GM21390 (cell line): ENCODE measurements around the gene TMC4.

Experiments
- ATAC-seq: cut with Tn5 transposase; IDR thresholded peaks from one replicate; pipeline ENCODE4 v1.9.1; 2021; ENCODE audit not compliant: unreplicated experiment

The TMC4 gene

DNA sequence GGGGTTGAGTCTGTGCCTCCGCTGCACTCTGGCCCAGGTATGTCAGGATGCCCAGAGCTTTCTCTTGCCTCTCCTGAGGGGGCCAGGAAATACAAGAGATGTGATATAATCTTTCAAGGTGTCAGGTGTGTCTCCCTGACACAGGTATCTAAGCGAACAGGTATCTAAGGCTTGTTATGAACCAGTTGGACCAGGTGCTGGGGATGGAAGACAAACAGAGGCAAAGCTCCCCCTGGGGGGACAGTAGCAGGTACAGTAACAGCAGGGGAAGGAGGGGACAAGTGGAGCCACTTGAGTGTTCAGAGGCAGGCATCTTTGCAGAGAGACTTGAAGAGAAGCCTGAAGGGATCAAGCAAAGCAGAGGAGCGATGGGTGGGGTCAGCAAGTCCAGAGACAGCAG is 16.0 kb downstream of the TMC4 start:
- no peak for ATAC-seq

DNA sequence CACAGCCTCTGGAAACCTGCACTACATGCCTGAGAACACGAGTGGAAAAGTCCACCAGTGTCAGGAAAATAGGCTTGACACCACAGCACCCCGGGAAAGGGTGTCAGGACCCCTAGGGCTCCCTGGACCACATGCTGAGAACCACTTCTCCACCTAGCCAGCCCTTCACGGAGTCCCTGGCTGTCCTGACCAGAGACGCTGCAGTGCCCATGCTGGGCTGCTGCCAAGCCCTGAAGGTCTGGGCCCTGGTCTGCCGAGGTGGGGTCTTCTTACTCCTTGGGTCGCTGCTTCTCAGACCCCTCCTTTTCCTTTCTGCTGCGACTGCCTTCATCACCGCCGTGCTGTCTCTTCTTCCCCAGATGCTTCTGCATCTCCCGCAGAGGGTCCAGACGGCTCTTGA is 16.5 kb downstream of the TMC4 start:
- no peak for ATAC-seq

DNA sequence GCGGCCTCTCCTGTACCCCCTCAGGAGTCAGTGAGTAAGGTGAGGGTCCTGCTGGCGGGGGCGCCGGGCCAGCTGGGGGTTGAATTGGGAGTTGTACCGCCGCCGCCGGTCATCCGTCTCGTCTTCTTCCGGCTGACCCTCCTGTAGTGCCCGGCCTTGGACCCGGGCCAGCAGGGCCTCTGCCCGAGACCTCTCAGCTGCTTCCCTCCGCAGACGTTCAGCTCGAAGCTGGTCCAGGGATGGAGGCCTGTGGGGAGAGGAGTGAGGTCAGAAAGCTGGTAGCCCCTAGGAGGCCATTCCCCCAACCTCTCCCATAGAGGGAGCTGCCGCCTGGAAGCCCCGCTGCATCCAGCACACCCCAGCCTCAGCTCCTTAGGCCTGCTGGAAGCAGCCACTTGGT is 17.3 kb downstream of the TMC4 start:
- no peak for ATAC-seq

DNA sequence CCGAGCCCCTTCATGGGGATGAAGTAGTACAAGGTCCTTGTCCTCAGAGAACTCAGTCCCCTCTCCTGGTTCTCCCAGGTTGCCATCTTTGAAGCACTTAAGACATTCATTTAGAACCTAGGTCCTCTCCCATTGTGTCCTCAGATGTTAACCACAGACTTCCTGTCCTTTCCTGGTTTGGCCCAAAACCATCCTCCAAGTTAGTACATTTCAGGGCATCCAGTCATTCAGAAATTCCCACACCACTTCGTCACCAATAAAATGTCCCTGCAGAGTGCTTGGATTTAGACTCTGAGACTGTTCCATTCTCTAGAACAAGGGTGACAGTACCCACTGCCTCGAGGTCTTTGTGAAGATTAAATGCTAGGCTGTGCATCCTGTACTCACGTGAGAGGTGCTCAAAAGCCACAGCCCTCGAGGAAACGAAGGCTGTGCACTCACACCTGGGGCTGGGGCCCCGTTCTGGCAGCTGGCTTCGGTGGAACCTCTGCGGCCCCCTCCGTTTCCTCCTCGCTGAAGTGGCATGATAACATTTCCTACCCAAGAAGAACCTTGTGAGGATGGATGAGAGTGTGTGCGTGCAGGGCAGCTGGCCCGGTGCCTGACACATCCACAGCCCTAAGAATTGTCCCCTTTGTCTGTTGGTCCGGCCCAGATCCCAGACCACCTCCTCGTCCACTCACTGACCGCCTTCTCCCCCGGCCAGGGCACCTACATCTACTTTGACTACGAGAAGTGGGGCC is 18.2 kb downstream of the TMC4 start:
- ATAC-seq: no peak

DNA sequence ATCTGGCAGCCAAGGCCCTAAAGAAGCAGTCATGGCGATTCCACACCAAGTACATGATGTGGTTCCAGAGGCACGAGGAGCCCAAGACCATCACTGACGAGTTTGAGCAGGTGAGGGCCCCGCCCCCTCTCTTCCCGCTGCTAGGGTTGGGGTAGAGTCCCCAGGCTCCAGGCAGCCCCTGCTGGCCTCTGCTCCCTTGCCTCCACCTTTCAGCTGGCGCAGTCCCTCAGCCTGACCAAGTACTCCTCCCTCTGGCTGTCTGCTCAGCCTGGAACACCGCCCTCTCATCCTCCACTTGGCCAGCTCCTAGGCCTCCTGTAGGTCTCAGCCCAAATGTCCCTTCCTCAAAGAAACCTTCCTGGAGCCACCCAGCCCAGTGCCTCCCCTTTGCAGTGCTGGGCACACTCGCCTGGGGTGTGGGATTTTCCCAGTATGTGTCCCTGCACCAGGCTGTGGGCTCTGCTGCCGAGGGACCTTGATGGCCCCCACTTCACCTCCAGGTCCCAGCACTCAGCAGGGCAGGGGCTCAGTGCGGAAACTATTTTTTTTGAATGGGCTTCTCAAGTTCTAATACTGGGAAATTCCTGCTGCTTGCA is 19.1 kb downstream of the TMC4 start:
- no peak for ATAC-seq

DNA sequence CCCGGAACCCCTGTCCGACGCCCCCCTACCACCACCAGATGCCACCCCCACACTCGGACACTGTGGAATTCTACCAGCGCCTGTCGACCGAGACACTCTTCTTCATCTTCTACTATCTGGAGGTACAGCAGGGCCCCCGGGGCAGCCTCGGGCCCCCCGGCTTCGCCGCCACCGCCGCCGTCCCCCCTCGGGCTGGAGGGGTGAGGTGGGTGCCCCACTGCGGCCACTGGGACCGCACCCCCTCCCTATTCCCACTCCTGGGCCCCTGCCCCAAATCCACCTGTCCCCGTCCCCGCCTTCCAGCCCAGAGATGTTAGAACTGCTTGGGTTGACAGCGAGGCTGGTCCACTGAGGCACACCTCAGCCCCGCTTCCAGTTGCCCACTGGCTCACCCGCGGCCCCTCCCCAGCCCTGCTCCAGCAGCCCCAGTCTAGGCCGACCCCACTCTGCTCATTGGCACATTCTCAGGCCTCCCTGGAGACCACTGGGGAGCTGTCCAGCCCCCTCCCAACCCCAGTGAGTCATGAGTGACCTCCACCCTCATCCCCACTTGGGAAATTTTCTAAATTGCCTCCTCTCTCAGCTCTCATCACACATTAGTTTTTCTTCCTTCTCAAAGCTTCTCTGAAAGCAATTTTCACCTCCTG is 20.0 kb downstream of the TMC4 start:
- ATAC-seq: no peak

DNA sequence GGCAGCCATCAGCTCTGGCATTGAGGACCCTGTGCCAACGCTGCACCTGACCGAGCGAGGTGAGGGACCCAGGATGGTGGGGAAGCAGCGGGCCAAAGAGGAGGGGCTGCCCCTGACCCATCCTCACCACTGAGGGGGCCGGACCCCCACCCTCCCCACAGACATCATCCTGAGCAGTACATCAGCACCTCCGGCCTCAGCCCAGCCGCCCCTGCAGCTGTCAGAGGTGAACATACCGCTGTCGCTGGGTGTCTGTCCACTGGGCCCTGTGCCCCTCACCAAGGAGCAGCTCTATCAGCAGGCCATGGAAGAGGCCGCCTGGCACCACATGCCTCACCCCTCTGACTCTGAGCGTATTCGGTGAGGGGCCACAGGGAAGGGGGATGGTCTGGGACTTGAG is 20.7 kb downstream of the TMC4 start:
- ATAC-seq: no peak

DNA sequence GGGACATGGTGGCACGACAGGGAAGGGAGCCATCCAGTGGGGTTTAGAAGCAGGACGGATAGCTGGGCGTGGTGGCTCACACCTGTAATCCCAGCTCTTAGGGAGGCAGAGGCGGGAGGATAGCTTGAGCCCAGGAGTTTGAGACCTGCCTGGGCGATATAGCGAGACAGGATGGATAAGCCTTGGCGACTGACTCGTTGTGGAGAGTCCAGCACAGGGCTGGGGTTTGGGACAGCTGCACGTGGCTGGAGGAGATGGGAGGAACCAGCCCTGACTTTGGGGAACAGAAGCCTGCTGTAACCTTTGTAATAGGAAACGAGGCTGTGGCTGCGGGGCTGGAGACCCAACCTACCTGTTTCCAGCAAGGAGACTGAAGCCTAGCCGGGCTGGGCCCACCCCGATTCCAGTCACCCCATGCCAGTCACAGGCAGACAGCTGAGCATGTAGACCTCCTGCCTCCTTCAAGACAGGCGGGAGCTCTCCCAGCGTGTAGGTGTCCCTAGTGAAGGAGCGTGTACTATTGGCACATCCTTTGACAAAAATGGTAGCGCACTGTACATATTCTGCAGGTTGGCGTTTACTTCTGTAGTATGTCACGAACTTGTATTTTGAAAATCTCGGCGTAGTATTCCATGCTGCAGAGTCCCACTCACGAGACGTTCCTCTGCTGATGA is 21.5 kb downstream of the TMC4 start:
- no peak for ATAC-seq

DNA sequence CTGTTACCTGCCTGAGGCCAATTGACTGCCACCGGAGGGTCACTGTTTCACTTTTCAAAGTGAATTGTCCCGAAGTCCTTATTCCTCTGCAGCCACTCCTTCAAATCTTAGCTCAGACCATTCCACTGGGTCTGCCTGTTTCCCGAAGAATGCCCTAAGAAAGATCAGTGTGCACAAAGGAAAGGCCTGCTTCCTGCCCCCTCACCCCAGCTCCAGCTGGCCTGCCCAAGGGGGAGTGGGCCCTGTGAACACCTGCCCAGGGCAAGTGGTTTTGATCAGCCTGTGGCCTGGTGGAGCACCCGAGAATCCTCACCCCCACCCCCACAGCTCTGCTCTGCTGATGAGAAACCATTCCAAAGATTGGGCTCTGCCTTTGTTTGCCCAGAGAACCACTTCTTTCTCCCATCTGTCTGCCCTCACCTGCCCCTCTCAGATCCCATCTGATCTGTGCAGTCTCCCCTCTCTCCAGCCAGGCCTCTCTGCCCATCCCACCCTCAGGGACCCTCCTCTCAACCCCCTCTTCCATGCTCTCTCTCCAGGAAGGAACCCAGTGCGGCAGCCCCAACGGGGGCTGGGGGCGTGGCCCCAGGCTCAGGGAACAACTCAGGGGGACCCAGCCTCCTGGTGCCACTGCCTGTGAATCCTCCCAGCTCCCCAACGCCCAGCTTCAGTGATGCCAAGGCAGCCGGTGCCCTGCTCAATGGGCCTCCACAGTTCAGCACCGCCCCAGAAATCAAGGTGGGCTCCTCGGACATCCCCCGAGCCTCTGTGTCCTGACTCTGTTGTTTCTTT is 23.7 kb downstream of the TMC4 start:
- no peak for ATAC-seq

DNA sequence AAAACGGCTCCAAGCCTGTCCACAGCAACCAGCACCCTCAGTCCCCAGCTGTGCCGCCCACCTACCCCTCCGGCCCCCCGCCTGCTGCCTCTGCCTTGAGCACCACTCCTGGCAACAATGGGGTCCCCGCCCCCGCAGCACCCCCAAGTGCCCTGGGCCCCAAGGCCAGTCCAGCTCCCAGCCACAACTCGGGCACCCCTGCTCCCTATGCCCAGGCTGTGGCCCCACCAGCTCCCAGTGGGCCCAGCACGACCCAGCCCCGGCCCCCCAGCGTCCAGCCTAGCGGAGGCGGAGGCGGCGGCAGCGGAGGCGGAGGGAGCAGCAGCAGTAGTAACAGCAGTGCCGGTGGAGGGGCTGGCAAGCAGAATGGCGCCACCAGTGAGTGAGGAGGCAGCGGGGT is 24.8 kb downstream of the TMC4 start:
- ATAC-seq: no peak

DNA sequence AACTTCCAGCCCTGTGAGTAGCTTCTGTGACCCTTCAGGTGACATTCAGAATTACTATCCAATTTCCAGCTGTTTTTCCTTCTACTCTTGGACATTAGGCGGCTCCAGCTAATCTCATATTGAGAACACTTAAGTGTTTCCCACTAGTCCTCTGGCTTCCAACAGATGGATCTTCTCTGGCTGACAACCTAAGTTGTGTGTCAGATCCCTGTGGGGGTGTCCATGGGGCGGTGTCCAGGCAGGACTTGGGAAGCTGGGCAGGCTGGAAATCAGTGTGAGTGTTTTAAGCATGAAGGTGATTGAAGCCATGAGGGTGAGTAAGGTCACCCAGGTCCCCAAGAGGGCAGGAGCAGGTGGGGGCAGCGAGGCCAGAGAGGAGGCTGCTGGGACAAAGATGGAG is 25.3 kb downstream of the TMC4 start:
- ATAC-seq: no peak

DNA sequence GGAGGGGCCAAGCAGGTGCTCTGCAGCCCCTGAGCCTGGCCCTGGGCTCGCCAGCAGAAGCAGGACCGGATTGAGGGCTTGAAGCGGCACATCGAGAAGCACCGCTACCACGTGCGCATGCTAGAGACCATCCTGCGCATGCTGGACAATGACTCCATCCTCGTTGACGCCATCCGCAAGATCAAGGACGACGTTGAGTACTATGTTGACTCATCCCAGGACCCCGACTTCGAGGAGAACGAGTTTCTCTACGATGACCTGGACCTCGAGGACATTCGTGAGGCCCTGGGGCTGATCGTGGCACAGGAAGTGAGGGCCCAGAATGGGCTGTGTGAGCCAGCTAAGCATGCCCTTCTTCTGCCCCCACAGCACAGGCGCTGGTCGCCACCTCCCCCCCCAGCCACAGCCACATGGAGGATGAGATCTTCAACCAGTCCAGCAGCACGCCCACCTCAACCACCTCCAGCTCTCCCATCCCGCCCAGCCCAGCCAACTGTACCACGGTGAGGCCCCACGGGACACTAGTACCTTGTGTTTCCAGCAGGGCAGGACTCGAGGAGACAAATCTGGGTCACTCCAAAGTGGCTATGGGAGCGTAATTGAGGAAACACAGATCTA is 27.3 kb downstream of the TMC4 start:
- ATAC-seq: no peak

DNA sequence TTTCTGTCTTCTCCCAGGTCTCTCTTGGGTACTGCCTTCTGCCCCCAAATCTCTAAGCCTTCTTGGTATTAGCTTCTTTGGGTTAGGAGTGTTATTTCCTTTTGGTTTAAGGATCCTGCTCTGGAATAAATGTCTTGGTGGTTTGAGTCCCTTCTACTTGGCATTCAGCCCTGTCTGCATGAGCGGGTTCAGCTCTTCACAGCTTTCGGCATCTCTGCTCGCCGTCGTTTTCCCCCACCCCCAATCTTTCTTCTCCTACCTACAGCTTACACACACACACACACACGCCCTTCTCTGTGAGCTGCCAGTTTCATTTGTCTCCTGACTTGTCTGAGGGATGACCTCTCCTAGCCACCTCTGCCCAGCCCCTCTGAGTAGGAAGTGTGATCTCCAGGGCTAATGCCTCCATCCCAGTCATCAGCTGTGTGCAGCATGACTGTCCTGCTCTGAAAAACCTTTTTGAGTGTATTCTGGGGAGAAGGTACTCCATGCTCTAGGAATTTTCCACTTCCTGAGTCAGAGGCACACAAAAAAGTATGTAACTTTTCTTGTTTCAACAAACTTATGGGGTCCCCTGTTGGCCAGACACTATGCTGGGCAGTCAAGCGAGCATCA is 30.7 kb downstream of the TMC4 start:
- ATAC-seq: no peak

DNA sequence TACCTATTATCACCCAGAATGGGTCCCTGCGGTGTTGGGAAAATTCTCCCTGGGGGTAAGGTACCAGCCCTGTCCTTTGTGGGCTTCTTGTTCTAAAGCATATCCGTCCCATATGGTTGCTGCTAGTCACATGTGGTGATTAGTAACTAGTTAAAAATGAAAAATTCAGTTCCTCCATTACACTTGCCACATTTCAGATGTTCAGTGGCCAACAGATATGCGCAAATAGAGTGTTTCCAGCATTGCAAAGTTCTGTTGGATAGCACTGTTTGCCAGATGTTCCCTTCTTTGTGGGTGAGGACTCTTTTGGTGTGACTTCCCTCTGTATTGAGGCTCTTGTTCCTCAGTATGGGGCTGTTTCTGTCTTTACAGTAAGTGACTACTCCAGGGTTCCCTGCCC is 31.6 kb downstream of the TMC4 start:
- no peak for ATAC-seq

DNA sequence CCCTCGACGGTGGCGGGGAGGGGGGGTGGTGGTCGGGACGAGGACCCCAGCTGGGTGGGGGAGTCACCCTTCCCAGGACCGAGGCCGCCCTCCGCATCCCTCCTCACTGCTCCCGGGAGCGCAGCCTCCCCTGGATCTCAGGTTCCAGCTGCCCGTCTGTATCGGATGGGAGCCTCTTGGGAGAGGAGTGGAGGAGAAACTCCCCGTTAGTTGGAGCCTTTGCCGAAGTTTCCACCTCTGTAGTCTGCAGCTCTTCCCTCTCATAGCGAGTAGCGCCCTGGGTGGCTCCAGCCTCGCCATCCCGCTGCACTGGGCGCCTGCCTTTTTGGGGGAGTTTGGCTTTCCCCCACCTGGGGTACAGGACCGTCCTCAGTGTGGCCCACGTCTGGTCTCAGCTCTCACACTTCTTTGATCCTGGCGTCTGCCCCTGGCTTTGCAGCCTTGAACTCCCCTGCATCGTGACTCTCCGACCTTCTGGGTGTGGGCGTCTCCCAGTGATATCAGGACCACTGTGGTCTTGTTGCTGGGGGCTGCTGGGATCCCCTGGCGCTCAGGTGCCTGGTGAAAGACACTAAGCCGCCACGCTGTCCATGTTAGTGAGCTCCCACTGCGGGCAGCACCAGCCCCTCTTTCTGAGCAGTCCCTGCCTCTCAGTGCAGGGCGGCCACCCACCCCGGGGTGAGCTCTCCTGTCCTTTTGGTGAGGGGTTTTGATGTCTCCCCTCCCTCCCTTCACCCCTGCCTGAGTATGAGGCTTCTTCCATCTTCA is 34.3 kb downstream of the TMC4 start:
- no peak for ATAC-seq

DNA sequence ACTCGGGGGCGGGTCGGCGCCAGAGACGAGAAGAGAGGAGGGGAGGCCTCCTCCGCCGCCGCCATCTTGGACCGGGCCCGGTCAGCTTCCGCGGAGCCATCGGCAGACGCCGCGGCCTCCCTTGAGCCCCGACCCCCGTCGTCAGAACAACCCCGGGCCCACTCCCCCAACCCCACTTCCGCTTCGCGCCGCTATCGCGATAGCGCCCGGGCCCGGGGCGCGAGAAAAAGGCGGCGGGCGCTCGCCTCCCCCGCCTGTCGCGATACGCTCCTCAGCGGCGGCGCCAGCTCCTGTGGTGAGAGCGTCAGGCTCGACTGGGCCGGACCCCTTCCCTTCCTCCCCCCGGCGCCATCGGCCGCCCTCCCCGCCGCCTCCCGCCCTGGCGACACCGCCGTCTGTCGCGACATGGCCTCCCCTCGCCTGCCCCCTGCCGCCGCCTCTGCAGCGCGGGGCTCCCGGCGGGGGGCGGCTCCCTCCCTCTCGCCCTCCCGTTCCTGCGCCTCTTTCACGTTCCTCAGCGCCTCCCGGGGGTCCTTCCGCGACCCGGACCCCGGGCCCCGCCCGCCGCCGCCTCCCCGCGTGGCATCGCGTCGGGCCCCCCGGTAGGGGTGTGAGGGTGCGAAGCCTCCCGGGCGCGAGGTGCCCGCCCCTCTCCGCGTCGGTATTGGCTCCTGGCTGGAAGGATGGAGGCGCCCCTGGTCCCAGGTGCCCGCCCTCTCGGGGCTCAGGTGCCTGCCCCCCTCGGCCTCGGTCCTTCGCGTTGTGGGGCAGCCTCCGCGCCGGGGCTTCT is 35.1 kb downstream of the TMC4 start, which contains the start of gene CNOT3:
Gene CNOT3, plus strand, starts transcription at position 64 of the 790 bp plus-strand sequence. CDS start 5,217 bp downstream, outside the sequence.
- ATAC-seq: no peak

DNA sequence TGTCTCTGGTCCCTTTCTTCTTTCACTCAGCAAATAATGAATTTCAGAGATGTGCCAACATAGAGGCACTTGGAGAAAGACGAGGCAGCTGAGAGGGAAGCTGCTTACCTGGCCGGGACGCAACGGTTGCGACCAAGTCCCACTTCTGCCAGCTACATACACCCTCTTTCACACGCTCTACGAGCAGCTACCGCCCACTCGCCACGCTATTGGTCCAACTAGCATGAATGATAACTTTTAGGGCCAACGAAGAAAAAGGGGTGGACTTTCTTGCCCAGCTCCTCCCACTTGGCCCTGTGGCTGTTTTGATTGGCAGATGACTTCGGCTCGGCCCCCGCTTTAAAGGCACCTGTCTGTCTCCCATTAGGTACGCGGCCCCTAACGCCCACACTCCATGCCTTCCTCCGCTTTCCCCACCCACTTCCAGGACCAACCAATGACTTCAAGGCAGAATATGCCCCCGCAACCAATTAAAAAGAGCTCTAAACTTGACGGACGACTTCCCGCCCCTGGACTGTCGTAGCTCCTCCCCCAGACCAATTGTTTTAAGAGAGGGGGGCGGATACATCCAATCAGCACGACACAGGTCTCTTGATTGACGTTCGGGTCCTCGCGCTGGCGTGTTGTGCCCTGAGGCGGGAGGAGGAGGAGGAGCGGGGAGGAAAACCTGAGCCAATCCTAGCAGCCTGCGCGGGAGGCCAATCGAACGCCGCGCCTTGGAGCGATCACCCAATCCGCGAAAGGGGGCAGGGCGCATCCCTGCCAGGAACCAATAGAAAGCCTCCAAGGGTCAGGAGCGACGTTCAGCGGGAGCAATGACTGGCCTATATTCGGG is 35.9 kb downstream of the TMC4 start:
- peak; percentile 77 for ATAC-seq
